Stimulated activated CD4-positive, alpha-beta T cell treated with anti-CD3 and anti-CD28 coated beads, Interleukin-12 subunit alpha, Interleukin-12 subunit beta, amount 100 ng/mL, for 24 hours (primary cell): ENCODE results near the gene DISP3.

Experiments used
- DNase-seq, 2 experiments: peaks; one replicate each; pipeline ENCODE4 v3.0.0-alpha.2; 2020; ENCODE audit warnings: low read depth in 2 of 2

Gene DISP3

GRCh38 chr1:11515368-11516300, 36.7 kb downstream of the DISP3 start:
- DNase-seq: no peak

- no peak for DNase-seq
Measured at GRCh38 chr1:11516961-11517635, 38.1 kb downstream of the DISP3 start.

GRCh38 chr1:11518016-11518701, 39.2 kb downstream of the DISP3 start:
- no peak for DNase-seq

- DNase-seq: no peak
Measured at GRCh38 chr1:11518791-11519628, 40.1 kb downstream of the DISP3 start.

GRCh38 chr1:11519629-11520031, 40.7 kb downstream of the DISP3 start:
- no peak for DNase-seq

- no peak for DNase-seq
Measured at GRCh38 chr1:11520531-11521233, 41.7 kb downstream of the DISP3 start.

GRCh38 chr1:11521582-11522399, 42.8 kb downstream of the DISP3 start:
- DNase-seq: no peak

GRCh38 chr1:11522400-11523235, 43.7 kb downstream of the DISP3 start:
- DNase-seq: no peak

- no peak for DNase-seq
Measured at GRCh38 chr1:11523261-11523660, 44.3 kb downstream of the DISP3 start.

GRCh38 chr1:11523746-11524464, 45.0 kb downstream of the DISP3 start:
- no peak for DNase-seq

- DNase-seq: no peak
Measured at GRCh38 chr1:11524465-11525150, 45.7 kb downstream of the DISP3 start.

GRCh38 chr1:11525151-11525505, 46.2 kb downstream of the DISP3 start:
- DNase-seq: no peak

- no peak for DNase-seq
Measured at GRCh38 chr1:11525516-11525915, 46.6 kb downstream of the DISP3 start.

- DNase-seq: no peak
Measured at GRCh38 chr1:11526071-11526895, 47.3 kb downstream of the DISP3 start.

- DNase-seq: no peak
Measured at GRCh38 chr1:11527541-11528452, 48.8 kb downstream of the DISP3 start.
